HG03066 (cell line): ENCODE measurements around the gene TSC22D4.
"Not testable (repeated sequence)": the region's sequence is repeated elsewhere in the genome, so short reads cannot be mapped to it uniquely, and the experiment has no call there.

Experiments used
- ATAC-seq: cut with Tn5 transposase; IDR thresholded peaks from one replicate; pipeline ENCODE4 v1.9.1; 2021; ENCODE audit warnings: low read depth; ENCODE audit not compliant: unreplicated experiment

The TSC22D4 gene

GRCh38 chr7:100476101-100476780, 2.8 kb downstream of the TSC22D4 start:
- ATAC-seq = no peak

- no peak for ATAC-seq
Observed at GRCh38 chr7:100475549-100475948, 3.5 kb downstream of the TSC22D4 start.

- ATAC-seq = no peak
Observed at GRCh38 chr7:100472854-100473499, 6.0 kb downstream of the TSC22D4 start.

- no peak for ATAC-seq
Observed at GRCh38 chr7:100472121-100472851, 6.7 kb downstream of the TSC22D4 start.

- no peak for ATAC-seq
Observed at GRCh38 chr7:100471021-100471420, 8.0 kb downstream of the TSC22D4 start.

- ATAC-seq = no peak
Observed at GRCh38 chr7:100469227-100470044, 9.6 kb downstream of the TSC22D4 start.

GRCh38 chr7:100467638-100468373, 11.2 kb downstream of the TSC22D4 start:
- ATAC-seq = no peak

- ATAC-seq = no peak
Observed at GRCh38 chr7:100466653-100467605, 12.1 kb downstream of the TSC22D4 start.

- ATAC-seq = no peak
Observed at GRCh38 chr7:100465702-100466311, 13.2 kb downstream of the TSC22D4 start.

GRCh38 chr7:100465299-100465698, 13.7 kb downstream of the TSC22D4 start:
- ATAC-seq = no peak

- ATAC-seq = no peak
Observed at GRCh38 chr7:100464791-100465190, 14.2 kb downstream of the TSC22D4 start.

- no peak for ATAC-seq
Observed at GRCh38 chr7:100464210-100464660, 14.8 kb downstream of the TSC22D4 start, which contains the start of gene SPACDR. Gene SPACDR, minus strand, starts transcription at chr7:100464260. Its CDS starts 235 bp downstream, at chr7:100464025.

- ATAC-seq = no peak
Observed at GRCh38 chr7:100457033-100457432, 22.0 kb downstream of the TSC22D4 start.

GRCh38 chr7:100456562-100456961, 22.5 kb downstream of the TSC22D4 start:
- ATAC-seq = no peak

- no peak for ATAC-seq
Observed at GRCh38 chr7:100455206-100455605, 23.8 kb downstream of the TSC22D4 start.

GRCh38 chr7:100453854-100454253, 25.2 kb downstream of the TSC22D4 start:
- not testable (repeated sequence) for ATAC-seq

GRCh38 chr7:100452513-100452912, 26.5 kb downstream of the TSC22D4 start:
- ATAC-seq = no peak

GRCh38 chr7:100449190-100449795, 29.7 kb downstream of the TSC22D4 start:
- no peak for ATAC-seq
